A673 (cell line): ENCODE measurements around the gene PSMB9. TPM values are rescaled to one million over a fixed set of nuclear protein-coding genes. Genes with fewer than 3 reads are reported as not detected.

Experiments
- BruUV-seq: library from RNA; stranded (reverse); fragments of 400-500 nt; replicated peaks from 2 replicates; lab custom pipeline; 2021; lab: Mats Ljungman, UMichigan
- CTCF ChIA-PET: fragments of 300-600 bp; sonication (Branson Sonifier 250); formaldehyde crosslinking; loops from one replicate; lab custom pipeline; 2022; ENCODE audit warnings: antibody characterized with exemption; lab: Charles Lee
- POLR2A ChIA-PET: fragments of 300-600 bp; sonication (Branson Sonifier 250); formaldehyde crosslinking; loops from one replicate; lab custom pipeline; 2022; ENCODE audit warnings: antibody characterized with exemption; ENCODE audit not compliant: low non-redundant PET; lab: Charles Lee
- DNase-seq: peaks from one replicate; pipeline ENCODE4 v3.0.0-alpha.2; 2015; ENCODE audit warnings: low spot score
- H3K27ac ChIP-seq: fragments of 200-600 bp; sonication (generic); 2 replicates; pipeline ENCODE4 v1.5.1; 2016; ENCODE audit warnings: mixed run types, low read depth, mild to moderate bottlenecking, mixed read lengths, antibody characterized with exemption, low read length; ENCODE audit not compliant: poor library complexity, severe bottlenecking
- H3K27me3 ChIP-seq: fragments of 200-600 bp; sonication (generic); replicated peaks from 2 replicates; pipeline ENCODE4 v1.6.1; 2017; ENCODE audit warnings: mixed run types, low read depth, mild to moderate bottlenecking, mixed read lengths, antibody characterized with exemption, low read length; ENCODE audit not compliant: insufficient read depth, poor library complexity
- H3K36me3 ChIP-seq: fragments of 200-600 bp; sonication (generic); 2 replicates; pipeline ENCODE4 v1.6.1; 2016; ENCODE audit warnings: mixed run types, mild to moderate bottlenecking, mixed read lengths, antibody characterized with exemption, low read length; ENCODE audit not compliant: insufficient read depth, poor library complexity, severe bottlenecking
- H3K4me1 ChIP-seq: fragments of 200-600 bp; sonication (generic); 2 replicates; pipeline ENCODE4 v1.6.1; 2017; ENCODE audit warnings: mixed run types, mild to moderate bottlenecking, mixed read lengths, antibody characterized with exemption, low read length; ENCODE audit not compliant: insufficient read depth, poor library complexity, severe bottlenecking
- H3K4me3 ChIP-seq: fragments of 200-600 bp; sonication (generic); 2 replicates; pipeline ENCODE4 v1.5.1; 2016; ENCODE audit warnings: low read depth, mixed run types, mild to moderate bottlenecking, mixed read lengths, low read length; ENCODE audit not compliant: poor library complexity, severe bottlenecking
- H3K9me3 ChIP-seq: fragments of 200-600 bp; sonication (generic); 2 replicates; pipeline ENCODE4 v1.6.1; 2016; ENCODE audit warnings: mixed run types, low read depth, mild to moderate bottlenecking, mixed read lengths, antibody characterized with exemption, low read length; ENCODE audit not compliant: poor library complexity, severe bottlenecking
- CTCF ChIP-seq: fragments of 300-800, 200-600 bp; sonication (generic); conservative IDR thresholded peaks from 2 replicates; pipeline ENCODE4 v1.5.1; 2017; ENCODE audit warnings: low read depth, mild to moderate bottlenecking, antibody characterized with exemption, low read length, moderate library complexity, mixed read lengths
- EZH2 ChIP-seq: fragments of 200-600 bp; sonication (generic); IDR thresholded peaks from 2 replicates; pipeline ENCODE4 v1.6.1; 2017; ENCODE audit warnings: borderline replicate concordance, low read depth, mild to moderate bottlenecking, mixed read lengths, antibody characterized with exemption, low read length; ENCODE audit not compliant: poor library complexity, severe bottlenecking
- intact Hi-C: fragments of 100-400 bp; cut with micrococcal nuclease; formaldehyde crosslinking; loops from one replicate; pipeline ENCODE4 v1.10.0; 2022; ENCODE audit not compliant: unreplicated experiment
- total RNA-seq: library from RNA; stranded (reverse); gene quantifications from 2 replicates; pipeline ENCODE4 v1.2.3, GENCODE V29; 2021

PSMB9 gene
- total RNA-seq, 1 experiment from 2014 or later: 6.8 TPM

GRCh38 chr6:32855467-32856174 lies 1.6 kb downstream of the PSMB9 start:
- ChIA-PET CTCF (interaction anchor here (2.6 kb wide), 1 partner anchor 17 kb away, joined by 56 read pairs; the partner anchor contains the start of gene TAP2), POLR2A (interaction anchor here (0.6 kb wide), 1 partner anchor 33 kb away, joined by 3 read pairs; no protein-coding TSS in a partner anchor)
- no peak overlapping the region for H3K27ac ChIP-seq
- BruUV-seq: no TSS peak
- TF ChIP-seq EZH2 (no peak), CTCF (no peak)
- DNase-seq: no peak
- intact Hi-C loops: no loop called here
- no peaks in the 10 kb centered on the region for H3K36me3 ChIP-seq
- peaks cover 27% of the 10 kb centered on the region for H3K27me3 ChIP-seq
- H3K4me3 ChIP-seq: no peak overlapping the region
- no peaks in the 10 kb centered on the region for H3K9me3 ChIP-seq
- H3K4me1 ChIP-seq: no peaks in the 10 kb centered on the region

- POLR2A ChIA-PET: no interaction called here
- TF ChIP-seq CTCF (no peak), EZH2 (no peak)
- H3K4me3 ChIP-seq: no peak overlapping the region
- peaks cover 17% of the 10 kb centered on the region for H3K27me3 ChIP-seq
- intact Hi-C loops: no loop called here
- DNase-seq: no peak
- H3K4me1 ChIP-seq: no peaks in the 10 kb centered on the region
- H3K27ac ChIP-seq: no peak overlapping the region
- H3K36me3 ChIP-seq: no peaks in the 10 kb centered on the region
- CTCF ChIA-PET: interaction anchor here (0.5 to 0.7 kb wide), 2 partner anchors 695 to 927 kb away, joined by 4 to 11 read pairs; no protein-coding TSS in a partner anchor
- BruUV-seq: no TSS peak
- H3K9me3 ChIP-seq: no peaks in the 10 kb centered on the region
Measured at GRCh38 chr6:32857156-32857891, 3.3 kb downstream of the PSMB9 start.

- Histone ChIP-seq H3K27ac (no peak overlapping the region), H3K36me3 (no peaks in the 10 kb centered on the region), H3K4me3 (no peak overlapping the region), H3K9me3 (no peaks in the 10 kb centered on the region), H3K4me1 (no peaks in the 10 kb centered on the region), H3K27me3 (peaks cover 8% of the 10 kb centered on the region)
- no TSS peak for BruUV-seq
- TF ChIP-seq CTCF (no peak), EZH2 (no peak)
- CTCF ChIA-PET: interaction anchor here (0.5 to 1.8 kb wide), 2 partner anchors 10 to 928 kb away, joined by 4 to 7 read pairs; no protein-coding TSS in a partner anchor
- POLR2A ChIA-PET: no interaction called here
- DNase-seq: no peak
- intact Hi-C loops: no loop called here
Measured at GRCh38 chr6:32858194-32858593, 4.2 kb downstream of the PSMB9 start.
